DMS79 (cell line): Measurements from ENCODE around the gene IPPK.

Experiments
- DNase-seq: peaks from one replicate; lab custom pipeline; 2025; lab: John Stamatoyannopoulos, UW

Gene IPPK

DNA sequence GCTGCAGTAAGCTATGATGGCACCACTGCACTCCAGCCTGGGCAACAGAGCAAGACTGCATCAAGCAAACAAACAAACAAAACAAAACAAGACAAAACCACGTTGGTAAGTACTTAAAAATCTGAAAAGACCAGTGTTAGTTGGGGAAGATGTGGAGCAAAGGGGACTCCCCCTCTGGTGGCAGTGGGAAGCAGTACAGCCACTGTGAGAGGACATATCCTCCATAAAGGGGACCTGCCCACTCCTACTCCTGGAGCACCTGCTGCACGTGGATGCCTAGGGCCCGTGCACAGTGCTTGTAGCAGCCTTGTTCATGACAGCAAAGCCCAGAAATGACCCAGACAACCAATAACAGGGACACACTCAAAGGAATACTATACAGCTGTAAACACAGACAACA lies 17.0 kb upstream of the IPPK start:
- DNase-seq, result no peak

DNA sequence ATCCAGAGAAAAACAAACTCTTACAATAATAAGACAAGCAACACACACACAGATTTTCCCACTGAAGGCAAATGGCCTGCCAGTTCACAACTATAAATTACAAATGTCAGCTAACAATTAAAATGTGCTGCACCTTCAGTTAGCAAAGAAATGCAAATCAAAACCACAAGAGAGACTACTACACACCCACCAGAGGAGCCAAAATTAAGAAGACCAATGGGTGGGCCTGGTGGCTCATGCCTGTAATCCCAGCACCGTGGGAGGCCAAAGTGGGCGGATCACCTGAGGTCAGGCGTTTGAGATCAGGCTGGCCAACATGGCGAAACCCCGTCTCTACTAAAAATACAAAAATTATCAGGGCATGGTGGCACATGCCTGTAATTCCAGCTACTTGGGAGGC lies 15.1 kb upstream of the IPPK start:
- DNase-seq, result no peak

DNA sequence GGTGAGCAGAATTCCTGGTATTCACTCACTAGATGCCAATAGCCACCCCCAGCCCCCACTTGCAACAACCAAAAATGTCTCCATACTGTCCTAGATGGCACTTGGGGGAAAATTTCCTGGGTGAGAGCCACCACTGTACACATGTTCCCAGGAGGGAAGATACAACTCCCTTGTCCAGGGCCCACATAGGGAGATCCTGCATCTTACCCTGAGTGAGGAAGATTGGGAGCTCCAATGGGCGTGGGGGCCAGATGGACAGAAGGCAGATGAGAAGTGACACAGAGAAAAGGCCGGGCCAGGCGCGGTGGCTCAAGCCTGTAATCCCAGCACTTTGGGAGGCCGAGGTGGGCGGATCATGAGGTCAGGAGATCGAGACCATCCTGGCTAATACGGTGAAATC lies 12.3 kb upstream of the IPPK start:
- DNase-seq, result no peak

DNA sequence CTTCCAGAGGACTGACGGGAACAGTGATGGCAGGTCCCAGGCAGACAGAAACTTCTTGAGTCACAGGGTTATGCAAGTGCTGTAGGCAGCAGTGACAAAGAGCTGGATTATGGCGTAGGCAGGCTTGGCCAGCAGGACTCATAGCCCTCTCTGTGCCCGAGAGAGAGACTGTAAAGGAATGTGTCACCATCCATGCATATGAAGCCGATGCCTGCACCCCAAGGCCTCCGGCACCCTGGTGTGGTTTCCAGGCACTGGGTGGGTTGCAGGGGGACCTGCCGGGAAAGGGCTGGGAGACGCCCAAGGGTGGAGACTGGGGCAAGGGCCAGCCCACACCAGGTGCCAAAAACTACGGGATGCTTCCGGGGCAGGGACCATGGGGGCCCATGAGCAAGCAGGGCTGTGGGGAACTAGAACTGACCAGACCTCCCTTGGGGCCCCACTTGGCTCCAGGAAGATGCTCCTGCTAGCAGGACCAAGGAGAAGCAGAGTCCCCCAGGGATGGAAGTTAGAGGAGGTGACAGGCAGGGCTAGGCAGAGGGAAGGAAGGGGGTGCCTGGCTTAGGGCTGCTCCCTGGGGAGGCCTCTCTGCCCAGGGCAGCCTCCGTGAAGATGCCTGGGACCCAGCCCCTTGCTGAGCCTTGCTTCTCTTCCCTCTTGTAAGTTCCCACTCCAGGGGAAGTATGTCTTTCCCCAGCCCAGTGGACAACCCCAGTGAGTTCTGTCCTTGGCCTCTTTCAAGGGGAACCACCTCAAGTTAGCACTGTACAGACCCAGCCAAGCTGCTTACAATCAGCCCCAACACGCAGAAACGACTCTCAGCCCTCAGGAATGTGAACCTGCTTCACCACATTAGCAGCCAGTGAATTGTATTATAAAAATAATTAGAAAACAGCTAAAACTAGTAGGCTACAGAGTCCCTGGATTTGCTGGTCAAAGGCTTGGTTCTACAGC lies 10.5 kb upstream of the IPPK start:
- DNase-seq, result no peak

DNA sequence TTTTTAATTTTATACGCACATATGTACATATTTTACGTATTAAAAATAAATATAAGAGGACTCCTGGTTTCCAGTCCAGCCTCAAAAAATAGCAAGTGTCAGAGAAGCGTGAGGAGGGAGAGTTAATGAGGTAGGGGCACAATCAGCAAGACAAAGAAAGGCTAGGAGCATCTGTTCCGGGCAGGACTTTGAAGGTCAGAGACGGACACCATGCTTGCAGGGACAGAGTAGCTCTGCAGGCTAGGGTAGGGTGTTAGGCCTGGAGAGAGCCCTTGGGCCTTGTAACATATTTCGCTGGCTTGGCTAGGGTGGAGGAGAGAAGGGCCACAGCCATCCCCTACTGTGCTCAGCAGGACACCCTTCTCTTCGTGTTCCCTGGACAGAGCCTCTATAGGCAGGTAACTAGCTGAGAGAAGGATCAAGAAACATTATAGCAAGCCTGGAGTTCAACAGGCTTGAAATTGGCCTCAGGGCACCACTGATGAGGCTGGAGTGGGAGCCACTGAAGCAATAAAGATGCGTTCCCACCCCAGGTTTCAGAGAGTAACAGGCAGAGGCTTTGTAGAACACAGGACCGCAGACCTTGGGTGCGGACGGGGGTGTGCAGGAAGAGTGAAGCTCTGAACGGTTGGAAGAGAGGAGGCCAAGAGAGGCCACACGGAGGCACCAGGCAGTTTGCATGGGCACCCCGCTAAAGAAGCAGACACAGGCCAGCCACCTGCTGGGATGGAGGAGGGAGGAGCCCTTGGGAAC lies 9.7 kb upstream of the IPPK start:
- no peak for DNase-seq

DNA sequence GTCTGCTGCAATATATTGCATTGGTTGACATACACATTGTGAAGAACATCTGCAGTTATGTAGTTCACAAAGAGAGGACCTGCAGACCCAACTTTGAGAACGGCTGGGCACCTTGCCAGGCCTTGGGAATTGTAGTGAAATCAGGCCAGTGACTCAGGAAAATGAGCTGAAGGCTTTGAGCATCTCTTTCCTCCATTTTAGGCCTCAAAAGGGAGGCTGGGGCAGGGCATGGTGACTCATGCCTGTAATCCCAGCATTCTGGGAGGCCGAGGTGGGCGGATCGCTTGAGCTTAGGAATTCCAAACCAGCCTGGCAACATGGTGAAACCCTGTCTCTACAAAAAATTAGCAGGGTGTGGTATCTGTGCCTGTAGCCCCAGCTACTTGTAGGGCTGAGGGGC lies 1.4 kb upstream of the IPPK start:
- DNase-seq, result no peak

DNA sequence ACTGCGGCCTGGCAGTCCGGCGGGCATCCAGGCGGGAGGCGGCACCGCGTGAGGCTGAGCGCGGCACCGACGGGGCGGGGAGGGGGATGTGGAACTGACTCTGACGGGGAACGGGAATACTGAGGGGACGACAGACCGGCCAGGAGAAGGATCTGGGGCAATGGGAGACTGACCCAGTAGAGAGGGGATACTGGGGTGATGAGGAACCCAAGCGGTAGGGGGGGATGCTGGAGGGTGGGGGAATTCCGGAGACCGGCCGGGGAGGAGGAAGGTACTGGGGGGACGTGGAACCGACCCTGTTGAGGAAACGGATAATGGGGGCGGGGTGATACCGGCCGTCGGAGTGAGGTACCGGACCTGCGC lies 423 bp downstream of the IPPK start:
- DNase-seq, result no peak

DNA sequence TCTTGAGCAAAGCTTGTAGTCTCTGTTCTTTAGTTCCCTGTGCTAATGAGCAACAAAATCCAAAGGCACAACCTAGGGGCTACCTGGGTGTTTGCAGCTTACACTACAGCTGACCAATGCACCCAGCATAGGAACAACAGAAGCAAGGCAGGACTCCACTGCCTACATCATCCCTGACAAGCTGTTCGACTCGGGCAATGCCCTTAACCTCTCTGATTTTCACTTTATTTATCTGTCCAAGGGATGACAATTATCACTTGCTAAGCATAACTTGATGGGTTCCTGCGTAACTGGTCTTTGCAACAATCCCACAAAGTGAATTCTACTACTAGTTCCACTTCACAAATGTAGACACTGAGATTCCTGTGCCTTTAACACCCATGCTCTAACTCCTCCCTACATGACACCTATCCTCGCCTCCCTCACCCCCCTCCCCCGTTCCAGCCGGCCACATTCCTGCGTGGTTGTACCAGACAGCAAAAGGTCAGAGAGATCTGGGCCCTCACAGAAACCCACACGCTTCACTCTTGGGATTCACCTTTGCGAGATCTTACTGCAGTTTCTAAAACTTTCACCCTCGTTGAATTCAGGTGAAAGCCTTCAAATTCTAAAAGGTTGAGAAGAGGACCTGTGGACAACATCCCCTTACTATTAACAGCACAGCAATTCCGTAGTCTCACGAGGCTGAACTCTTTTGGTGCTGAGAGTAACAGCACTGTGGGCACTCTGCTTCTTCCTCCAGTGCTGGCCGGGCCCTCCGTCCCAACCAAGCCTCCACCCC lies 995 bp downstream of the IPPK start:
- DNase-seq, result no peak

DNA sequence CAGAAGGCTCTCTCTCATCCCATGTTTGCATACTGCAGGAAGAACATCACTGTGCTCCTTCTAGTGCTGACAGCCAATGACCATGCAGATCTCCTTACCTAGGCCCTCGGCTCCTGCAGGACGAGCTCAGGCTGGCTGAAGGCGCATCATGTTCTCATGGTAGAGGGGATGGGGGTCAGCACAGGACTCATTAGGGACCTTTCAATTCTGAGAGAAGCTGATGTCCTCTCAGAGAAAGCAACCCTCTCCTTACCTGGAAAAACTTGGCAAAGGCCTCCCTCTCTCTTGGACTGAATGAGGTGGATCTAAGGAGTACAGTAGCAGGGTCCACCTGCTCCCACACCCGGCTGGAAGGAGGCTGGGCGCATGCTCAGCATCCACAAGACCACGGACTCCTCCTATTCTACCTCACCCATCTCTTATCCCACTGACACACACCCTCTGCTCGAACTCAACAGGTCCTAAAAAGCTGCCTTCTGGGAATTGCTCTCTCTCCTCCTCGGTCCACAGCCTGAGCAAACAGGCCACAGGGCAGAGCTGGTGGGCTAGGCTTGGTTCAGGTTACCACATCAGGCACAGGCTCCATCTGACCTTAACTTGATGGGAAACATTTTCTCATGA lies 2.9 kb downstream of the IPPK start:
- DNase-seq, result no peak

DNA sequence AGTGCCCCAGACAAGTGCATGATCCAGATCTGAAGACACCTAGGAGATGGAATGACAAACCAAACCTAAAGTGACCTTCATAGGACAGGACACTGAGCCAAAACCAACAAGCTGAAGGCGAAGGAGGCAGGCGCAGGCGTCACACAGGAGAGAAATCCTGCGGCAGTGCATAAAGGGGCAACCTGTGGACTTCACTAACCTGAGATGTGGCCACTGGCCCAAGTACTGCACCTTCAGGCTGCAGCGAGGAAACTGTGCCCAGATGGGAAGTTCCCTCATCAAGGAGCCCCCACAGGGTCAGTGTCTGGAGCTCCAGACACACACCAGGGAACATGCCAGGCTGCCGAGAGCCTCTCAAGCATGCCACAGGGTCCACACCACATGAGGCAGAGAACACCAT lies 3.7 kb downstream of the IPPK start:
- DNase-seq, result no peak

GRCh38 chr9:92665836-92666235 lies 4.1 kb downstream of the IPPK start:
- DNase-seq, result no peak

DNA sequence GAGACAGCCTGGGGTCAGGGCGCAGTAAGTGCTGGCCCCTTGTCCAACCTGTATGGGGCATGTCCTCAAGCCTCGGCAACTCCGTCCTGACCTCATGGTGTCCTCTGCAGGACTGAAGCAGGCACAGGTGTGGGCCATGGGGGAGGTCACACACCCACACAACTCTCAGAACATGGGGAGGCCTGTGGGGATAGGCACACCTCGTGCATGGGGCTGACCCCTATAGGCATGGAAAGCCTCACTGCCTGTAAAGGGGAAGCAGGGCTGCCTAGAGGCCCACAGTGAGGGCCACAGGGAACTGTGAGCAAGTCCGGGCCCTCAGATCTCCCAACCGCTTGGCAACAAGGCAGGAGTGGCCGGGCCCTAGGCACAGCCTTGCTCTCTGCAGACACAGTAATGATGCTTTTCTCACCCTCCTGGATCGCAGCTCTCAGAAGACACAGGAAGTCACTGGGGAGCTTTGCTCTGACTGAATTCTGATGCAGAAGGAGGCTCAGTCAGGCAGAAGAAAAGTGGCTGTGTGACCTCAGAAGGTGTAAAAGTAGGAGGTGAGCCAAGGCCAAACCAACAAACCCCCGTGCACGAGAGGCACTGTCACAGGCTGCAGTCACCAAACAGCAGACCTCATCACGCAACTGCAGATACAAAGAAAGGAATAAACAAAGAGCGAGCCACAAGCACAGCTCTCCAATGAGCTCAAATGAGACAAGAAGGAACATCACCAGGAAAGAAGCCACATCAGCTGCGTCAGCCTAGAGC lies 5.4 kb downstream of the IPPK start:
- no peak for DNase-seq

- DNase-seq, result no peak
Measured at GRCh38 chr9:92663951-92664350, 6.0 kb downstream of the IPPK start.

DNA sequence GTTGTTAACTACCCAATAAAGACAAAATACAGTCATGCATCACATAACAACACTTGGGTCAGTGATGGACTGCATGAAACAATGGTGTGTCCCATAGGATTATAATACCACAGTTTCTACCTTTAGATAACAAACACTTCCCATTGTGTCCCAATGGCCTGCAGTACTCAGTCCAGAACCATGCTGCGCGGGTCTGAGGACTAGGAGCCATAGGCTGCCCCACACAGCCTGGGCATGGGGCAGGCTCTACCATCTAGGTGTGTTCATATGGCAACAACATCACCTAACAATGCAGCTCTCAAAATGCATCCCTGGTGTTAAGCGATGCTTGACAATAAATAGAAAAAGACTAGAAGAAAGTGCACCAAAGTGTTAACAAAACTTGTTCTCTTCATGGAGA lies 6.8 kb downstream of the IPPK start:
- DNase-seq, result no peak

DNA sequence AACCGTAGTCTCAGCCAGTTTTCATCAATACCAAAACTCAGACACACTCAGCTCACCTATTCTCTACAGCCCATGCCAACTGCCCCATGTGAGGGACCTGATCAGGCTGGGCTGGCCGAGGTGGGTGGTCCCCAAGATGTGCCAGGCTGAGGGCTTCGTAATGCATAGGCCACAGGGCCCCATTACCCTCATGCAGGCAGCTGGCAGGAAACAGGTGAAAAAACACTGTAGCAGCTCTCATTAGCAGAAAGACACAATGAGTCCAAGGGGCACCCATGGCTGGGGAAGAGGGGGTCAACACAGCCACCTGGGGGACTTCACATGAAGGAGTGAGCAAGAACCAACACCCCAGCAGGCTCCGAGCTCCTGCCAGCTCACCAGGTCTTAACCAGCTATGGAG lies 8.2 kb downstream of the IPPK start:
- no peak for DNase-seq

DNA sequence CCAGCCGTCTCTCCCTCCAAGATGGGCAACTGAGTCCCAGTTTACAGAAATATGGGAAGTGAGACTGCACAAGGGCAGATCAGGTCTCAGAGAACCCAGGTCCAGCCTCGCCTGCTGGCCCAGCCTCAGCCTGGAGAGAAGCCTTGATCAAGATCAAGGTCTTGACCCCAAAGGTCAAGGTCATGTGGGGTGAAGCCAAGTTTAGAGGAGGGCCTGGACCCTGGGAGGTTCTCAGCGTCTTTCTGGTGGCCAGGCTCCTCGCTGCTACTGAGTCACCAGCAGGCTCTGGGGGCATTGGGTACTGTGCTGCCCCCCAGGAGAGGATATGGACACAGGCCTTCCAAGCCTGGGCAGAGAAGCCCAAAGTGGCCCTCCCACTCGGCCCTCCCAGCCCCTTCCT lies 8.8 kb downstream of the IPPK start:
- DNase-seq, result no peak

GRCh38 chr9:92660266-92660665 lies 9.7 kb downstream of the IPPK start:
- DNase-seq, result no peak

DNA sequence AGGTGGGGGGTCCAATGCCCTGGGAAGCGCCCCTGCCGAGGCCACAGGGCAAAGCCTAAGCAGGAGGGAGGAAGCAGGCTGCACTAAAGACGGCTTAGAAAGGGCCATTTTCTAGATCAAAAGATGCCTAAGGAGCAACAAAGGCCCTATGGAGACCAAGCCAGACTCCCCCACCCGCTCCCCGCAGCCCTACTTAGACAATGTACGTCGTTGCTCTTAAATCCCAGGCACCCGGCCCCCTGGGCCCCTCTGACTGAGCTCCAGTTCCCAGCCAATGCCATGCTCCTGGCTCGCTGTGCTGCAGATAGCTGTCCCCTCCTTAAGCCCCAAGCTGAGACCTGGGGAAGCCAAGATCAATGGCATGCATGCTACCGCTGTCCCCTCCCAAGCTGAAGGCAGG lies 10.3 kb downstream of the IPPK start:
- no peak for DNase-seq

DNA sequence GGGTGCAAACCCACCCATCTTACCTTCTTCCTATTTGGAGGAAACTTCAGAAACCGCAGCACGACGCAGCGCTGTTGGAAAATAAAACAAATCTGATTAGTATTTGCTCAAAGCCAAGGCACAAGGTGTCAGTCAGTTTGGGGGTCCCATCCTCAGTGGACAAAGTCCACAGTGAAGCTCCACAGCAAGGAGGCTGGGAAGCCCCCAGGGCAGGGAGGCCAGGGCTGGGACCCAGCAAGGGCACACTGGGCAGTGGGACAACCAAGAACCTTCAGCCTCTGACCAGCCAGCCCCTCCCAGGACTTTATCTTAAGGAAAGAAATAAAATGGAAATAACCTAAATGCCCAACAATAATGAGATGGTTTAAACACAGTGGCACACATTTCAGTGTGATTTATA lies 11.3 kb downstream of the IPPK start:
- DNase-seq, result no peak

DNA sequence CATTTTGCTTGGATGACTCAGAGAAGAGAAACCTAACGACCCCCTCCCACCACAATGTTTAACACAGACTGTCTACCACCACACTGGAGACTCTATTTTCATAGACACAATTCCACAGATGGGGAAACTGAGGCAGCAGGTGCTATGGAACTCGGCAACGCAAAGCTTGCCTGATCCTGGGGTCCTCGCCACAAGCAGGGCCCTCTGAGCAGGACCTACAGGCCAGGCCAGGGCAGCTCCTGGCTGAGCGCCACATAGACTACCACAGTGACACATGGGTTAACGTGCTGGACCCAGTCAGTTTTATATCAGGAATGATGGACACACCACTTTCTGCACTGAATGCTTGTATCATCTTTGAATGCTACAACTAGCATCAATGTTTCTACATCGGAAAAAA lies 11.8 kb downstream of the IPPK start:
- DNase-seq, result no peak

DNA sequence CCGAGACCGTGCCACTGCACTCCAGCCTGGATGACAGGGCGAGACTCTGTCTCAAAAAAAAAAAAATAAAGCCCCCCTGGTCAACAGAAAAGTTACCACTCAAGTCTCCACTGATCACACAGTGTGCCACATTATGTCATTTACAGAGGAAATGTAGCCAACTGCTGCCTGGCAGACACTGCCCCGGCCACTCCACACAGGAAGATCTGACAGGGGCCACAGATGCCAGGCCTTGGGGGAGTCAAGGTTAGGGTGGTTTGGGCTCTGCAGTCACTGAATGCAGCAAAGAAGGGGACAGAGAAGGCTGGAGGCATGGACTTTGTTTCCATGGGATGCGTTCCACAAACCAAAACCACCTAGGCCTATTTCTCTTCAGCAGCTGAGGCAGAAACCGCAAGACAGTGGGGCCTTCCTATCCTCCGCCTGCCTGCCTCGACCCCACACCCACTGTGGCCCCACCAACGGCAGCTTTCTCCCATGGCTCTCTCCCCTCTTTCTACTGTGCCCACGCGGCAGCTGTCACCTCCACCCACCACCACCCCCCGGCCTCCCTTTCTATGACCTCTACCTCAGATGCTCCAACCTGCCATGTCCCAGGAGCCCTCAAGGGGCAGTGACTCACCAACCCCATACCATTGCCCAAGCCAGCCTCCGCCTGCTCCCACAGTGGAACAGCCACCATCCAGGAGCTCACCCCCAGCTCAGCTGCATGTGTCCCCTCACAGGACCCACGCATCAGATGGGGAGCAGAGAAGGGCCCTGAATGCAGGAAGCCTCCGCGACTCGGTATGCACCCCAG lies 12.4 kb downstream of the IPPK start:
- no peak for DNase-seq
